ENCODE measurements around the gene DYNC2I2. TPM values are rescaled to one million over a fixed set of nuclear protein-coding genes. Genes with fewer than 3 reads are reported as not detected.

Gene DYNC2I2
- total RNA-seq, 1 experiment from 2014 or later, result 71.1 TPM

- TF ChIP-seq ZNF425 (CRISPR knock-in tag; conservative IDR thresholded peaks at IDR 0.05) (peak; percentile 54; the same call in 1 of the 2 replicates), ZNF281 (CRISPR knock-in tag; IDR thresholded peaks at IDR 0.05) (no peak), USF2 (CRISPR knock-in tag; IDR thresholded peaks at IDR 0.05) (no peak), JAZF1 (CRISPR knock-in tag; IDR thresholded peaks at IDR 0.05) (no peak), NFYB (CRISPR knock-in tag; conservative IDR thresholded peaks at IDR 0.05; ENCODE audit: low read depth) (no peak), TCF7 (CRISPR knock-in tag; IDR thresholded peaks at IDR 0.05; ENCODE audit: low read depth) (no peak), AR (CRISPR knock-in tag; IDR thresholded peaks at IDR 0.05) (peak; percentile 81), ZNF138 (CRISPR knock-in tag; conservative IDR thresholded peaks at IDR 0.05) (no peak), IRF2 (CRISPR knock-in tag; IDR thresholded peaks at IDR 0.05; ENCODE audit: borderline replicate concordance, low read depth) (no peak), CREM (CRISPR knock-in tag; IDR thresholded peaks at IDR 0.05) (no peak), ZNF317 (CRISPR knock-in tag; IDR thresholded peaks at IDR 0.05; ENCODE audit: borderline replicate concordance, low read depth) (no peak), ERG (CRISPR knock-in tag; IDR thresholded peaks at IDR 0.05) (peak; percentile 26; the same call in 1 of the 2 replicates), ZNF232 (CRISPR knock-in tag; IDR thresholded peaks at IDR 0.05) (no peak), MLX (CRISPR knock-in tag; IDR thresholded peaks at IDR 0.05) (no peak), JUN (CRISPR knock-in tag; IDR thresholded peaks at IDR 0.05) (no peak), EMX1 (CRISPR knock-in tag; IDR thresholded peaks at IDR 0.05) (peak; percentile 87), E2F5 (CRISPR knock-in tag; IDR thresholded peaks at IDR 0.05) (no peak), FOXK1 (CRISPR knock-in tag; IDR thresholded peaks at IDR 0.05) (no peak), ZMAT4 (CRISPR knock-in tag; IDR thresholded peaks at IDR 0.05) (peak; percentile 4; the same call in 1 of the 2 replicates), GTF2I (CRISPR knock-in tag; conservative IDR thresholded peaks at IDR 0.05) (no peak), CDX4 (CRISPR knock-in tag; IDR thresholded peaks at IDR 0.05; ENCODE audit: borderline replicate concordance) (no peak), ZNF512 (CRISPR knock-in tag; IDR thresholded peaks at IDR 0.05; ENCODE audit: borderline replicate concordance) (no peak), ZNF396 (CRISPR knock-in tag; IDR thresholded peaks at IDR 0.05; ENCODE audit: borderline replicate concordance) (no peak)
Measured at GRCh38 chr9:128696923-128697707, 40.5 kb upstream of the DYNC2I2 start (continued).

Data from WTC11 (cell line).